SK-N-MC (cell line): ENCODE data around the gene HSP90AB1.

ENCODE experiments used
- EZH2 ChIP-seq: fragments of 200-600 bp; sonication (generic); IDR thresholded peaks from one replicate; pipeline ENCODE4 v1.6.1; 2017; ENCODE audit warnings: antibody characterized with exemption
- POLR2AphosphoS5 ChIP-seq: IDR thresholded peaks from 2 replicates; pipeline ENCODE4 v1.6.1; 2012; ENCODE audit warnings: mild to moderate bottlenecking, low read depth, low read length, borderline replicate concordance

DNA sequence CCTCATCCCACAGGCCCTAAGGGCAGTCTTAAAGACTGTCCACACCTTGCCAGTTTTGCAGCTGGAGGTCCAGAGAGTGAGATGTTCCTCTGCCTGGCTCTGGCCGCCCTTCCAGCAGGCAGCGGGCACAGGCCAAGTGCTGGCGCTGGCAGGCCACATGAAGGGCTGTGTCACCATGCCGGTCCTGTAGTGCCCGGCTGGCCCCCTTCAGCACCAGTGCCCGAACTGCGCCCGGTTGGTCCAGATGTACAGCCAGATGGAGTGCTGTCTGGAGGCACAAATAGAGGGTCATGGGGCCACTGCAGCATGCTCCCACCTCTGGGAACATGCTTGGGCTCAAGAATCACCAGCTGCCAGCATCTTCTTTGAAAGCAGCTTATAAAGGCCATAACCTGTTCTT lies 14.7 kb downstream of the HSP90AB1 start:
- no peak for TF ChIP-seq EZH2
- TF ChIP-seq POLR2AphosphoS5, result no peak
